Stimulated activated CD8-positive, alpha-beta memory T cell treated with anti-CD3 and anti-CD28 coated beads, Interleukin-4, amount 100 ng/mL, for 48 hours (primary cell): ENCODE measurements around the gene REEP3.
"Not testable (repeated sequence)": the region's sequence is repeated elsewhere in the genome, so short reads cannot be mapped to it uniquely, and the experiment has no call there.

Experiments used
- DNase-seq: peaks from one replicate; pipeline ENCODE4 v3.0.0-alpha.2; 2020

Gene REEP3

GRCh38 chr10:63631991-63632390, 110.8 kb downstream of the REEP3 start:
- no peak for DNase-seq

- DNase-seq, result no peak
Observed at GRCh38 chr10:63633677-63634487, 112.7 kb downstream of the REEP3 start.

- no peak for DNase-seq
Observed at GRCh38 chr10:63634488-63635065, 113.4 kb downstream of the REEP3 start.

GRCh38 chr10:63636812-63637211, 115.6 kb downstream of the REEP3 start:
- DNase-seq, result no peak

- no peak for DNase-seq
Observed at GRCh38 chr10:63637901-63638327, 116.7 kb downstream of the REEP3 start.

- DNase-seq, result no peak
Observed at GRCh38 chr10:63641366-63641765, 120.2 kb downstream of the REEP3 start.

- DNase-seq, result no peak
Observed at GRCh38 chr10:63641799-63642198, 120.6 kb downstream of the REEP3 start.

GRCh38 chr10:63642808-63643207, 121.6 kb downstream of the REEP3 start:
- no peak for DNase-seq

GRCh38 chr10:63644418-63645142, 123.4 kb downstream of the REEP3 start:
- no peak for DNase-seq

- no peak for DNase-seq
Observed at GRCh38 chr10:63645195-63645594, 124.0 kb downstream of the REEP3 start.

- DNase-seq, result no peak
Observed at GRCh38 chr10:63646491-63646890, 125.3 kb downstream of the REEP3 start.

GRCh38 chr10:63651864-63652263, 130.7 kb downstream of the REEP3 start:
- no peak for DNase-seq

- no peak for DNase-seq
Observed at GRCh38 chr10:63653747-63654146, 132.5 kb downstream of the REEP3 start.

GRCh38 chr10:63657761-63658160, 136.6 kb downstream of the REEP3 start:
- no peak for DNase-seq

GRCh38 chr10:63660941-63661340, 139.7 kb downstream of the REEP3 start:
- DNase-seq, result not testable (repeated sequence)

GRCh38 chr10:63661347-63661746, 140.1 kb downstream of the REEP3 start:
- no peak for DNase-seq

- no peak for DNase-seq
Observed at GRCh38 chr10:63664341-63664885, 143.2 kb downstream of the REEP3 start.

GRCh38 chr10:63665006-63665580, 143.9 kb downstream of the REEP3 start:
- DNase-seq, result not testable (repeated sequence)

- DNase-seq, result no peak
Observed at GRCh38 chr10:63665670-63666134, 144.5 kb downstream of the REEP3 start.

GRCh38 chr10:63666836-63667383, 145.7 kb downstream of the REEP3 start:
- no peak for DNase-seq

- no peak for DNase-seq
Observed at GRCh38 chr10:63667596-63668480, 146.6 kb downstream of the REEP3 start.
